Stimulated activated CD4-positive, alpha-beta T cell treated with anti-CD3 and anti-CD28 coated beads, TNF-alpha, amount 100 ng/mL, for 4 hours (primary cell): Measurements from ENCODE around the gene CGNL1.

Source experiments
- DNase-seq, 3 experiments: peaks; one replicate each; pipeline ENCODE4 v3.0.0-alpha.2; 2020; ENCODE audit warnings: low read depth in 3 of 3

The CGNL1 gene

DNA sequence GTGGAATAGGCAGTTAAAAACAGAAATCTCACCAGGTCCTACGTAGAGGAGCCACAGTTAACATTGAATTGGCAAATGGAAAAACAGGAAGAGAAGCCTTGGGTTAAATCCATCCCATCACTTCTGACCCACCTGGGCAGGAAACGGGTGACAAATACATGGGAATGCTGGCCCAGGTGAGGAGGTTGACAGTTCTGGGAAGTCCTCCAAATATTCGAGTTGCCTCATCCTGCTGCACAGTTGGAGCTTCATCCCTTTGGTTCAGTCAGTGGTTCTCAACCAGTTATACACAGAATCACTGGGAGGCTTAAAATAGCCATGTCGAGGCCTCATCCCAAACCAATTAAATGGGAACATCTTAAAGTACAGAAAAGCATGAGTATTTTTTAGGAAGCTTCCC, 220.7 kb downstream of the CGNL1 start:
- no peak for DNase-seq

DNA sequence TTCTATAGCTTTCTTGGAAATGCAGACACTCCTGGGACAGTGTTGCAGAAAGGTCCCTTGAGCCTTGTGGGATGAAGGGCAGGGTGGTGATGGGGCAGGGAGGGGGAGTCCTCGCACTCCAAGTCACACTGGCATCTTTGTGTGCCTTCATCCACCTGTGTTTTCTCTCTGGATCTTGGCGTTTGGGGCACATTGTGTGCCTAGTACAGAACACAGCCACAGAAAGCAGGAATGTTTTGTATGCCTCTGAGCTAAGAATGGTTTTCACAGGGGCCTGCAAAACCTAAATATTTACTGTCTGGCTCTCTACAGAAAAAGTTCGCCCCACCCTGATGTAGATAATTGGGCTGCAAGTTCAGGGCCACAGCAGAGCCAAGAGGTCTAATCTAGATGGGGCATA, 221.1 kb downstream of the CGNL1 start:
- no peak for DNase-seq

DNA sequence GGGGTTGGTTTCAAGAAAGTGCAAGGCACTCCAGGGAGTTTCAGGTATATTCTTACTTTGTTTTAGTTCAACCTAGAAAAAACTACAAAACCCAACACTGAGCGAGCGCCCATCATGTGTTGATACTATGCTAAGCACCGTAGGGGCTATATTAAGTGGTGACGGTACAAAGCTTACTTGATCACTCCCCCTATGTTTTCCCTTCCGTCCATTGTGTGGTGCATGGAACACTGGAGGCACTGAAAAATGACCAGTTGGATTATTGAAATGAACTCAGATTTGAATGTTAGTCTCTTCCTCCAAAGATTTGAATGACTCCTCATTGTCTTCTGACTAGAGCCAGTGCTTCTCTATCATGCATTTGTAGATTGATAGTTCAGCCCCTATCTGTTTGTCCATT, 222.0 kb downstream of the CGNL1 start:
- no peak for DNase-seq

DNA sequence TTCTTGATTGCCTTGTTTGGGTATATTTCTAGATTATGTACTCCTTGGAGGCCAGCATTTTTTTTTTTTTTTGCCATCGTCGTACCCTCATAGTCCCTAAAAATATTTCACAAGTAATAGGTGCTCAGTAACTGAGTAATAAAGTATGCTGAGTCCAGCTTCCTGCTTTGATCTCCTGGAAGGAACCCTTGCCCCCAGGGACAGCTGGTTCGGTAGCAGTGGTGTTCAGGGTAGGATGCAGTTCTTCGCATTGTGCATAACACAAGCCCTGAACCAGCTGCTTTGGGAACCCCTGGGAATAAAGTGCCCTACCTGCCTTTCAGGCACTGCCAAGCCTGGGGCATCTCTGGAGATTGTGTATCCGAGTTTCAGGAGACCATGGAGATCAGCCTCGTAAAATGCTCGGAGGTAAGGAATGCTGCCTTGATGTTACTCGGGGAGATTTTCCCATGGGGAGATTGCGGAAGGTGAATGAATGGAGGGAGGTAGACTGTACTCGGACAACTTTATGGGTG, 223.0 kb downstream of the CGNL1 start:
- DNase-seq = no peak

DNA sequence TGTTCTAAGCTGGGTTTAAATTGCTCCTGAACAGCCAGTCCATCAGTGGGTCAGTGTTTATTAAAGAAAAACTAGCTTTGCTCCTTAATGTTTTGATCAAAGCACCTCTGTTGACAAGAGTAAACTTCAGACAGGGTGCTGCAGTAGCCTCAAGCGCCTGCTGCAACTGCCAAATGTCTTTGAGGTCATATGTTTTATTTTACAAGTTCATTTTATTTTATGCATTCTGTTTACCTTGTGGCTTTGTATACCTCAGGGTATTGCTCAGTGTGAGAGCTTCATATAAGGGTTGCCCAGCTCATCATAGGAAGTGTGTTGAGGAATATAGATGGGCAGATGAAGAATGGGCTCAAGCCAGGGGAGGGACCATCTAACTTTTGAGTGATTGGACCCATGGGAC, 223.9 kb downstream of the CGNL1 start:
- DNase-seq = no peak
